HG03460 (cell line): ENCODE results near the gene SERPINA4.

Experiments used
- ATAC-seq: cut with Tn5 transposase; IDR thresholded peaks from one replicate; pipeline ENCODE4 v1.9.1; 2021; ENCODE audit not compliant: unreplicated experiment

The SERPINA4 gene

DNA sequence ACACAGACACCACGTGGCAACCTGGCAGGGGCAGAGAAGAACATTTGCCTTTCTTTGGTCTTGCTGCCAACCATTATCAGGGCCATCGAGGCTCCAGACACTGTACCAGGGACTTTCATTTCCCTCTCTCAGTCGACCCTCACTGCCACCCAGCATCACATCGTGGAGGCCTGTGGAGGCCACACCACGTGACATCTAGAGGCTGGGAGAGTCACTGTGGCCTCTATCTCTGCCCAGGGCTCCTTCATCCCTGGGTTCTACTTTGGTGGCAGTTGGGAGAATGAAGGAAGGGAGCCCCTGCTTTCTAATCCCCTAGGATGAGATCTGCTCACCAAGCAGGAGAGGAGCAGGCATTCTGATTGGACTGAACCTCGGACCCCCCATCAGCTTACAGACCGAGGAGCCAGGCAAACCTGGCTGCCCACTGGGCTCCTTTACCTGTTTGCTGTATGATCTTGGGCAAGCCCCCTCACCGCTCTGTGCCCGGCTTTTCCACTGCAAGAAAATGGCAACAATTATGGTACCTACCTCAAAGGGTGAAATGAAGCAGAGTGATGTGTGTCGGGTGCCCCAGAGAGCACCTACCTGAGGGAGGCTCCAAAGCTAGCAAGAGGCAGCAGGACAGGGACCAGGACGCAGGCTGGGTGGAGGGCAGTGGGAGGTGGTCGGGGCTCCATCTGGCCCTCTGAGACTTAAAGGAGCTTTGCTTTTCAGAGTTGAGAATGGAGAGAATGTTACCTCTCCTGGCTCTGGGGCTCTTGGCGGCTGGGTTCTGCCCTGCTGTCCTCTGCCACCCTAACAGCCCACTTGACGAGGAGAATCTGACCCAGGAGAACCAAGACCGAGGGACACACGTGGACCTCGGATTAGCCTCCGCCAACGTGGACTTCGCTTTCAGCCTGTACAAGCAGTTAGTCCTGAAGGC lies 52.7 kb downstream of the SERPINA4 start:
- ATAC-seq = no peak

- no peak for ATAC-seq
Observed at GRCh38 chr14:94614802-94615201, 53.6 kb downstream of the SERPINA4 start.

DNA sequence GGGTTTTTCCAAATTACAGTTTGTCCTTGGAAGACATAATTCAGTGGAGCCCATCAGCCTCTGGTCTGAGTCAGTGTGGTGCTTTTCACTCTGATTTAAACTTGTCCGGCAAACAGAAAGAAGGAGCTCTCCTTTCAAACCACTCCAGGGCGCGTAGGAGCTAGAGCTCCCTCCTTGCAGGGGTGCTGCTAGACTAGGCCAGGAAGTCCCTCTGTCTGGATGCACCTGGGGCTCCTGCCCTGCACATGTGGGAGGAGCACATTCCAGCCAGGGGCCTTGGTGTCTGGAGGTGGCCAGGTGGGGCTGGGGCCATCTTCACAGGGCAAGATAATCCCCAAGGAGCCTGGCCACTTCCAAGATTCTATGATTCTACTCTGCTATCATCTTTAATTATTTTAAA lies 54.0 kb downstream of the SERPINA4 start:
- no peak for ATAC-seq

- no peak for ATAC-seq
Observed at GRCh38 chr14:94615823-94616570, 54.8 kb downstream of the SERPINA4 start.

- ATAC-seq = no peak
Observed at GRCh38 chr14:94617366-94617941, 56.2 kb downstream of the SERPINA4 start.

DNA sequence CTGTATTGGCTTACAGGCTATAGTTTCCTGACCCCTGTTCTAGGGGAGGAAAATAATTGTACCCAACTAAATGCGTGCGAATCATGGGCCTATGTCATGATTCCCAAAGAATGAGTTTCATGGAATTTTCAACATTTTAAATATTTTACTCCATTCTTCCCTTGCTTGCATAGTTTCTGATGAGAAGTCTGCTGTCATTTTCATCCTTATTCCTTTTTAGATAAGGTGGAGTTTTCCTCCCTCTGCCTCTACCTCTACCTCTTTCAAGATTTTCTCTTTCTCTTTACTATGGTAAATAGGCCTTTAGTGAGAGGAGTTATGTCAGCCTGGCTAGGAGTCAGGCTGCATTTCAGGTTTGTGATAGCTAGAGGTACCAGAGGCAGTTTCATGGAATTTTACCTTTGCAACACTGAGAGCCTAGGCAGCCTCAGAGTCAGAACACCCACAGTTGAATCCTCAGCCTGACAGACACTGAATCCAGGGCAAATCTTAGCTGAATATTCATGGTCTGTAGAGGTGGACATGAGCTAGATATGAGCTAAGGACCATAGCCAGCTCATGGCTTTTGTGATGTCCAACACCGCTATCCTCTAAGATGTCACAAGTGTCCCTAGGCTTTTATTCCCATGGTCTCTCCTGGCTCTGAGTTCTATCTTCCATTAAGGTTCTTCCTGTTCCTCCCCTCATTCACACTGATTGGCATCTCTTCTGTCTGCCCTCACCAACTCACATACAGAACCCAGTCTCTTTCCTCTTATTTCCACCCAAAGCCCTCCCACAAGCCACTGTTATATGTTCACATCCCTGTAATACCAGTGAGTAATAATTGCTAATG lies 57.0 kb downstream of the SERPINA4 start:
- ATAC-seq = no peak

- no peak for ATAC-seq
Observed at GRCh38 chr14:94619297-94619696, 58.1 kb downstream of the SERPINA4 start.
